ENCODE results near the gene ARHGEF38. TPM values are rescaled to one million over a fixed set of nuclear protein-coding genes. Genes with fewer than 3 reads are reported as not detected.
A peak's percentile ranks its signal among the peaks of the same experiment; 100 is the strongest.

ARHGEF38 gene
- total RNA-seq, 1 donor from 2014 or later, result 0.42 TPM

- no peak for TF ChIP-seq CTCF (IDR thresholded peaks at IDR 0.05; ENCODE audit: insufficient read depth, low read length, poor library complexity, severe bottlenecking)
- DNase-seq (ENCODE audit: low read depth), result no peak
- Histone ChIP-seq H3K4me3 (ENCODE audit: low read depth, low read length) (no peak overlapping the region), H3K36me3 (ENCODE audit: control insufficient read depth, insufficient read depth, low read length) (no peaks in the 10 kb centered on the region), H3K27me3 (ENCODE audit: control insufficient read depth, insufficient read depth, low read length) (no peaks in the 10 kb centered on the region)
Measured at GRCh38 chr4:105625214-105625613, 72.8 kb downstream of the ARHGEF38 start.

- Histone ChIP-seq H3K4me3 (ENCODE audit: low read depth, low read length) (no peak overlapping the region), H3K27me3 (ENCODE audit: control insufficient read depth, insufficient read depth, low read length) (no peaks in the 10 kb centered on the region), H3K36me3 (ENCODE audit: control insufficient read depth, insufficient read depth, low read length) (no peaks in the 10 kb centered on the region)
- TF ChIP-seq CTCF (IDR thresholded peaks at IDR 0.05; ENCODE audit: insufficient read depth, low read length, poor library complexity, severe bottlenecking), result no peak
- DNase-seq (ENCODE audit: low read depth), result no peak
Measured at GRCh38 chr4:105626846-105627245, 74.4 kb downstream of the ARHGEF38 start.

- Histone ChIP-seq H3K4me3 (ENCODE audit: low read depth, low read length) (no peak overlapping the region), H3K27me3 (ENCODE audit: control insufficient read depth, insufficient read depth, low read length) (no peaks in the 10 kb centered on the region), H3K36me3 (ENCODE audit: control insufficient read depth, insufficient read depth, low read length) (no peaks in the 10 kb centered on the region)
- DNase-seq (ENCODE audit: low read depth), result no peak
- TF ChIP-seq CTCF (IDR thresholded peaks at IDR 0.05; ENCODE audit: insufficient read depth, low read length, poor library complexity, severe bottlenecking), result no peak
Measured at GRCh38 chr4:105627620-105628019, 75.2 kb downstream of the ARHGEF38 start.

GRCh38 chr4:105630670-105631655 lies 78.5 kb downstream of the ARHGEF38 start:
- H3K36me3 ChIP-seq (ENCODE audit: control insufficient read depth, insufficient read depth, low read length), result no peaks in the 10 kb centered on the region
- no peak for TF ChIP-seq CTCF (IDR thresholded peaks at IDR 0.05; ENCODE audit: insufficient read depth, low read length, poor library complexity, severe bottlenecking)
- DNase-seq (ENCODE audit: low read depth), result no peak
- no peaks in the 10 kb centered on the region for H3K27me3 ChIP-seq (ENCODE audit: control insufficient read depth, insufficient read depth, low read length)
- H3K4me3 ChIP-seq (ENCODE audit: low read depth, low read length), result no peak overlapping the region

- DNase-seq (ENCODE audit: low read depth), result no peak
- Histone ChIP-seq H3K4me3 (ENCODE audit: low read depth, low read length) (no peak overlapping the region), H3K36me3 (ENCODE audit: control insufficient read depth, insufficient read depth, low read length) (no peaks in the 10 kb centered on the region), H3K27me3 (ENCODE audit: control insufficient read depth, insufficient read depth, low read length) (no peaks in the 10 kb centered on the region)
- TF ChIP-seq CTCF (IDR thresholded peaks at IDR 0.05; ENCODE audit: insufficient read depth, low read length, poor library complexity, severe bottlenecking), result peak; percentile 52
Measured at GRCh38 chr4:105631818-105632400, 79.5 kb downstream of the ARHGEF38 start.

Measured in kidney epithelial cell (primary cell).